ENCODE data around the gene C1orf210. TPM values are rescaled to one million over a fixed set of nuclear protein-coding genes. Genes with fewer than 3 reads are reported as not detected.

C1orf210 gene
- total and polyA plus RNA-seq, 8 donors: 4.3 to 34.4 (median 14.3) TPM; not detected in 1

GRCh38 chr1:43304771-43305300, 19.5 kb upstream of the C1orf210 start:
- TF ChIP-seq CTCF (IDR thresholded peaks at IDR 0.05) (no peak), POLR2AphosphoS5 (IDR thresholded peaks at IDR 0.05) (no peak), EP300 (IDR thresholded peaks at IDR 0.05) (no peak), POLR2A (IDR thresholded peaks at IDR 0.05) (no peak)
- intact Hi-C loops (cut with DNase I; ENCODE audit: low total_unique reads): no loop called here
- H3K4me3 ChIP-seq: peak overlapping the region in 1 of 4 donors; percentile 7
- no peaks in the 10 kb centered on the region for H3K9me3 ChIP-seq
- H3K36me3 ChIP-seq: no peaks in the 10 kb centered on the region
- no peak overlapping the region for H3K27ac ChIP-seq
- peaks cover 0 to 19% (median 17%) of the 10 kb centered on the region in 4 donors for H3K4me1 ChIP-seq
- no peak for DNase-seq
- WGBS, 5 donors: 77 to 94% (median 92%) methylated on average over 31 to 46 of the region's 46 CpGs
- no peaks in the 10 kb centered on the region for H3K27me3 ChIP-seq

GRCh38 chr1:43304314-43304681, 18.9 kb upstream of the C1orf210 start:
- no peak for TF ChIP-seq EP300 (IDR thresholded peaks at IDR 0.05)
- TF ChIP-seq CTCF (IDR thresholded peaks at IDR 0.05): no peak
- no peak for TF ChIP-seq POLR2A (IDR thresholded peaks at IDR 0.05)
- TF ChIP-seq POLR2AphosphoS5 (IDR thresholded peaks at IDR 0.05): no peak
- H3K27ac ChIP-seq: no peak overlapping the region
- intact Hi-C loops (cut with DNase I; ENCODE audit: low total_unique reads): no loop called here
- H3K9me3 ChIP-seq: no peaks in the 10 kb centered on the region
- H3K27me3 ChIP-seq: no peaks in the 10 kb centered on the region
- 51 to 65% (median 61%) methylated on average over 8 of the region's 8 CpGs for WGBS, 5 donors
- H3K36me3 ChIP-seq: no peaks in the 10 kb centered on the region
- peak in 1 of 2 donors; percentile 36 for DNase-seq
- H3K4me3 ChIP-seq: peak overlapping the region in 1 of 4 donors; percentile 7
- H3K4me1 ChIP-seq: peaks cover 0 to 19% (median 17%) of the 10 kb centered on the region in 4 donors

- WGBS, 5 donors: 47 to 59% (median 51%) methylated on average over 7 to 8 of the region's 8 CpGs
- DNase-seq: peak in 1 of 2 donors; percentile 25
- Histone ChIP-seq H3K27ac (peak overlapping the region in 2 of 5 donors; percentile 1 to 18), H3K9me3 (no peaks in the 10 kb centered on the region), H3K36me3 (no peaks in the 10 kb centered on the region), H3K27me3 (no peaks in the 10 kb centered on the region), H3K4me3 (no peak overlapping the region), H3K4me1 (peaks cover 0 to 19% (median 17%) of the 10 kb centered on the region in 4 donors)
- TF ChIP-seq POLR2AphosphoS5 (IDR thresholded peaks at IDR 0.05): no peak
- TF ChIP-seq CTCF (IDR thresholded peaks at IDR 0.05): no peak
- TF ChIP-seq POLR2A (IDR thresholded peaks at IDR 0.05): no peak
- TF ChIP-seq EP300 (IDR thresholded peaks at IDR 0.05): no peak
- intact Hi-C loops (cut with DNase I; ENCODE audit: low total_unique reads): no loop called here
These were observed 18.3 kb upstream of the C1orf210 start for GRCh38 chr1:43303471-43304313.

- WGBS, 5 donors: 68 to 74% (median 71%) methylated on average over 7 of the region's 7 CpGs
- H3K36me3 ChIP-seq: no peaks in the 10 kb centered on the region
These were observed 17.5 kb upstream of the C1orf210 start for GRCh38 chr1:43302721-43303470.

More at GRCh38 chr1:43302721-43303470, 17.5 kb upstream of the C1orf210 start:
- TF ChIP-seq POLR2AphosphoS5 (IDR thresholded peaks at IDR 0.05) (no peak), CTCF (IDR thresholded peaks at IDR 0.05) (no peak), POLR2A (IDR thresholded peaks at IDR 0.05) (no peak), EP300 (IDR thresholded peaks at IDR 0.05) (no peak)
- Histone ChIP-seq H3K4me3 (peak overlapping the region in 2 of 4 donors; percentile 17 to 32), H3K27me3 (no peaks in the 10 kb centered on the region), H3K27ac (peak overlapping the region in 1 of 5 donors; percentile 18), H3K9me3 (no peaks in the 10 kb centered on the region), H3K4me1 (peaks cover 0 to 19% (median 17%) of the 10 kb centered on the region in 4 donors)
- intact Hi-C loops (cut with DNase I; ENCODE audit: low total_unique reads): no loop called here
- DNase-seq: no peak

All from stomach (tissue), 9 donors.